WTC11 (cell line): ENCODE measurements around the gene ZBTB7C.

Experiments
- NFYB ChIP-seq: sonication (generic); formaldehyde crosslinking; conservative IDR thresholded peaks from 2 replicates; pipeline ENCODE4 v1.8.0; 2022; ENCODE audit warnings: low read depth, missing genetic modification reagents
- ZNF396 ChIP-seq: fragments of 250-450 bp; sonication (Bioruptor Pico); IDR thresholded peaks from 2 replicates; pipeline ENCODE4 v1.8.0; 2021; ENCODE audit warnings: mild to moderate bottlenecking, moderate library complexity, borderline replicate concordance
- TF ChIP-seq, protein P1 (sequence below): fragments of 200-600 bp; IDR thresholded peaks from 2 replicates; pipeline ENCODE4 v1.8.0; 2022; ENCODE audit warnings: antibody characterized with exemption
- TF ChIP-seq, protein P2 (sequence below): sonication (generic); formaldehyde crosslinking; IDR thresholded peaks from 2 replicates; pipeline ENCODE4 v1.8.1; 2023; ENCODE audit warnings: mild to moderate bottlenecking, moderate library complexity, missing genetic modification reagents
- TF ChIP-seq, protein P3 (sequence below): sonication (generic); formaldehyde crosslinking; IDR thresholded peaks from 2 replicates; pipeline ENCODE4 v1.8.1; 2023; ENCODE audit warnings: mild to moderate bottlenecking, missing genetic modification reagents, moderate library complexity

DNA sequence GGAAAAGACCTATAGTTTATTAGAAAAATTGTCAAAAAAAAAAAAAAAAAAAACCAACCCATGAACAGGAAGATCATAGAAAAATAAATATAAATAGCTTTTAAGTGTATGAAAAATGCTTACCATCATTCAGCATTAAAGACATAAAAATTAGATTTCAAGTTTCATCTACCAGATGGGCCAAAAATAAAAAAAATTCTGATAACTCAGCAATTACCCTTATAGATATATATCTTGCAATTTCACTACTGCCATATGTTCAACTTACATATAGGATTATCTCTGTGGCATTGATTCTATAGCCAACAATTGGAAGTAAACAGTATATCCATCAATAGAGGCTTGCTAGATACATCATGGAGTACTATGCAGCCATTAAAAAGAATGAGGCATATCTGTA is 352.2 kb downstream of the ZBTB7C start:
- TF ChIP-seq, protein P1, sequence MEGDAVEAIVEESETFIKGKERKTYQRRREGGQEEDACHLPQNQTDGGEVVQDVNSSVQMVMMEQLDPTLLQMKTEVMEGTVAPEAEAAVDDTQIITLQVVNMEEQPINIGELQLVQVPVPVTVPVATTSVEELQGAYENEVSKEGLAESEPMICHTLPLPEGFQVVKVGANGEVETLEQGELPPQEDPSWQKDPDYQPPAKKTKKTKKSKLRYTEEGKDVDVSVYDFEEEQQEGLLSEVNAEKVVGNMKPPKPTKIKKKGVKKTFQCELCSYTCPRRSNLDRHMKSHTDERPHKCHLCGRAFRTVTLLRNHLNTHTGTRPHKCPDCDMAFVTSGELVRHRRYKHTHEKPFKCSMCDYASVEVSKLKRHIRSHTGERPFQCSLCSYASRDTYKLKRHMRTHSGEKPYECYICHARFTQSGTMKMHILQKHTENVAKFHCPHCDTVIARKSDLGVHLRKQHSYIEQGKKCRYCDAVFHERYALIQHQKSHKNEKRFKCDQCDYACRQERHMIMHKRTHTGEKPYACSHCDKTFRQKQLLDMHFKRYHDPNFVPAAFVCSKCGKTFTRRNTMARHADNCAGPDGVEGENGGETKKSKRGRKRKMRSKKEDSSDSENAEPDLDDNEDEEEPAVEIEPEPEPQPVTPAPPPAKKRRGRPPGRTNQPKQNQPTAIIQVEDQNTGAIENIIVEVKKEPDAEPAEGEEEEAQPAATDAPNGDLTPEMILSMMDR = no peak
- TF ChIP-seq ZNF396 (CRISPR knock-in tag) (no peak), NFYB (no peak)
- TF ChIP-seq, protein P2, sequence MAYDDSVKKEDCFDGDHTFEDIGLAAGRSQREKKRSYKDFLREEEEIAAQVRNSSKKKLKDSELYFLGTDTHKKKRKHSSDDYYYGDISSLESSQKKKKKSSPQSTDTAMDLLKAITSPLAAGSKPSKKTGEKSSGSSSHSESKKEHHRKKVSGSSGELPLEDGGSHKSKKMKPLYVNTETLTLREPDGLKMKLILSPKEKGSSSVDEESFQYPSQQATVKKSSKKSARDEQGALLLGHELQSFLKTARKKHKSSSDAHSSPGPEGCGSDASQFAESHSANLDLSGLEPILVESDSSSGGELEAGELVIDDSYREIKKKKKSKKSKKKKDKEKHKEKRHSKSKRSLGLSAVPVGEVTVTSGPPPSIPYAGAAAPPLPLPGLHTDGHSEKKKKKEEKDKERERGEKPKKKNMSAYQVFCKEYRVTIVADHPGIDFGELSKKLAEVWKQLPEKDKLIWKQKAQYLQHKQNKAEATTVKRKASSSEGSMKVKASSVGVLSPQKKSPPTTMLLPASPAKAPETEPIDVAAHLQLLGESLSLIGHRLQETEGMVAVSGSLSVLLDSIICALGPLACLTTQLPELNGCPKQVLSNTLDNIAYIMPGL (CRISPR knock-in tag) = no peak
- TF ChIP-seq, protein P3, sequence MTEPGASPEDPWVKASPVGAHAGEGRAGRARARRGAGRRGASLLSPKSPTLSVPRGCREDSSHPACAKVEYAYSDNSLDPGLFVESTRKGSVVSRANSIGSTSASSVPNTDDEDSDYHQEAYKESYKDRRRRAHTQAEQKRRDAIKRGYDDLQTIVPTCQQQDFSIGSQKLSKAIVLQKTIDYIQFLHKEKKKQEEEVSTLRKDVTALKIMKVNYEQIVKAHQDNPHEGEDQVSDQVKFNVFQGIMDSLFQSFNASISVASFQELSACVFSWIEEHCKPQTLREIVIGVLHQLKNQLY (CRISPR knock-in tag) = no peak
